Activated T-helper 1 cell treated with anti-CD3 and anti-CD28 coated beads, Interleukin-12 subunit alpha, Interleukin-12 subunit beta, Interleukin-2, Interleukin-4 antibody, amounts not matched to agents 30 ng/mL and 10 ng/mL and 1 ng/mL, durations not matched to agents 14 hours and 24 hours and 36 hours (primary cell): ENCODE data around the gene ROR1. TPM values are rescaled to one million over a fixed set of nuclear protein-coding genes. Genes with fewer than 3 reads are reported as not detected.

Experiments used
- DNase-seq: peaks from one replicate; pipeline ENCODE4 v3.0.0; 2021; ENCODE audit warnings: low spot score
- H3K27ac Mint-ChIP-seq: one replicate; pipeline ENCODE4 v1.8.0; 2021; ENCODE audit warnings: mild to moderate bottlenecking, mixed read lengths
- H3K27me3 Mint-ChIP-seq: one replicate; pipeline ENCODE4 v1.8.0; 2022; ENCODE audit warnings: mild to moderate bottlenecking, moderate library complexity, mixed read lengths; ENCODE audit not compliant: insufficient read depth
- H3K36me3 Mint-ChIP-seq: one replicate; pipeline ENCODE4 v1.8.0; 2021; ENCODE audit warnings: low read depth, mixed read lengths
- H3K4me1 Mint-ChIP-seq: one replicate; pipeline ENCODE4 v1.8.0; 2021; ENCODE audit warnings: low read depth, mixed read lengths
- H3K4me3 Mint-ChIP-seq: one replicate; pipeline ENCODE4 v1.8.0; 2021; ENCODE audit warnings: mild to moderate bottlenecking, moderate library complexity, mixed read lengths
- H3K9me3 Mint-ChIP-seq: one replicate; pipeline ENCODE4 v1.8.0; 2021; ENCODE audit warnings: mixed read lengths
- intact Hi-C: fragments of 100-400 bp; cut with micrococcal nuclease; formaldehyde crosslinking; loops from one replicate; pipeline ENCODE4 v1.15.1; 2024
- total RNA-seq: library from RNA; stranded (reverse); gene quantifications from 2 replicates; pipeline ENCODE4 v1.2.3, GENCODE V29; 2022

Gene ROR1
- total RNA-seq, 1 donor from 2014 or later: not detected

GRCh38 chr1:64062529-64062928 lies 288.7 kb downstream of the ROR1 start:
- no peak overlapping the region for H3K4me3 Mint-ChIP-seq
- DNase-seq: no peak
- H3K4me1 Mint-ChIP-seq: peaks cover 15% of the 10 kb centered on the region
- no peak overlapping the region for H3K27ac Mint-ChIP-seq
- no peaks in the 10 kb centered on the region for H3K27me3 Mint-ChIP-seq
- H3K36me3 Mint-ChIP-seq: no peaks in the 10 kb centered on the region
- H3K9me3 Mint-ChIP-seq: no peaks in the 10 kb centered on the region
- intact Hi-C loops: no loop called here

- peaks cover 15% of the 10 kb centered on the region for H3K4me1 Mint-ChIP-seq
- no peaks in the 10 kb centered on the region for H3K36me3 Mint-ChIP-seq
- intact Hi-C loops: no loop called here
- no peak for DNase-seq
- no peak overlapping the region for H3K27ac Mint-ChIP-seq
- no peak overlapping the region for H3K4me3 Mint-ChIP-seq
- H3K9me3 Mint-ChIP-seq: no peaks in the 10 kb centered on the region
- no peaks in the 10 kb centered on the region for H3K27me3 Mint-ChIP-seq
These were observed 289.2 kb downstream of the ROR1 start for GRCh38 chr1:64062941-64063581.

GRCh38 chr1:64065571-64065970 lies 291.8 kb downstream of the ROR1 start:
- no peaks in the 10 kb centered on the region for H3K9me3 Mint-ChIP-seq
- H3K27me3 Mint-ChIP-seq: no peaks in the 10 kb centered on the region
- H3K27ac Mint-ChIP-seq: no peak overlapping the region
- intact Hi-C loops: no loop called here
- no peak overlapping the region for H3K4me3 Mint-ChIP-seq
- H3K4me1 Mint-ChIP-seq: peaks cover 15% of the 10 kb centered on the region
- DNase-seq: no peak
- H3K36me3 Mint-ChIP-seq: no peaks in the 10 kb centered on the region

- H3K36me3 Mint-ChIP-seq: no peaks in the 10 kb centered on the region
- no peak for DNase-seq
These were observed 298.4 kb downstream of the ROR1 start for GRCh38 chr1:64072089-64072793.

GRCh38 chr1:64073705-64074104 lies 299.9 kb downstream of the ROR1 start:
- Mint-ChIP-seq H3K9me3 (no peaks in the 10 kb centered on the region), H3K27ac (no peak overlapping the region), H3K27me3 (no peaks in the 10 kb centered on the region), H3K36me3 (no peaks in the 10 kb centered on the region), H3K4me3 (no peak overlapping the region), H3K4me1 (no peaks in the 10 kb centered on the region)
- no peak for DNase-seq
- intact Hi-C loops: no loop called here

More at GRCh38 chr1:64072089-64072793, 298.4 kb downstream of the ROR1 start:
- intact Hi-C loops: no loop called here
- Mint-ChIP-seq H3K4me3 (no peak overlapping the region), H3K27me3 (no peaks in the 10 kb centered on the region), H3K27ac (no peak overlapping the region), H3K9me3 (no peaks in the 10 kb centered on the region), H3K4me1 (no peaks in the 10 kb centered on the region)

GRCh38 chr1:64074767-64075166 lies 300.9 kb downstream of the ROR1 start:
- no peaks in the 10 kb centered on the region for H3K27me3 Mint-ChIP-seq
- DNase-seq: no peak
- H3K4me1 Mint-ChIP-seq: no peaks in the 10 kb centered on the region
- H3K36me3 Mint-ChIP-seq: no peaks in the 10 kb centered on the region
- intact Hi-C loops: no loop called here
- no peaks in the 10 kb centered on the region for H3K9me3 Mint-ChIP-seq
- H3K27ac Mint-ChIP-seq: no peak overlapping the region
- H3K4me3 Mint-ChIP-seq: no peak overlapping the region

- H3K9me3 Mint-ChIP-seq: no peaks in the 10 kb centered on the region
- DNase-seq: no peak
- no peaks in the 10 kb centered on the region for H3K27me3 Mint-ChIP-seq
- no peak overlapping the region for H3K27ac Mint-ChIP-seq
- H3K4me3 Mint-ChIP-seq: no peak overlapping the region
- H3K4me1 Mint-ChIP-seq: no peaks in the 10 kb centered on the region
- intact Hi-C loops: no loop called here
- no peaks in the 10 kb centered on the region for H3K36me3 Mint-ChIP-seq
These were observed 303.6 kb downstream of the ROR1 start for GRCh38 chr1:64077281-64077940.

GRCh38 chr1:64080941-64081562 lies 307.2 kb downstream of the ROR1 start:
- Mint-ChIP-seq H3K36me3 (no peaks in the 10 kb centered on the region), H3K4me3 (no peak overlapping the region), H3K9me3 (no peaks in the 10 kb centered on the region)

GRCh38 chr1:64082459-64082858 lies 308.6 kb downstream of the ROR1 start:
- intact Hi-C loops: no loop called here
- Mint-ChIP-seq H3K36me3 (no peaks in the 10 kb centered on the region), H3K27ac (no peak overlapping the region), H3K27me3 (no peaks in the 10 kb centered on the region), H3K4me3 (no peak overlapping the region), H3K4me1 (no peaks in the 10 kb centered on the region), H3K9me3 (no peaks in the 10 kb centered on the region)
- no peak for DNase-seq

More at GRCh38 chr1:64080941-64081562, 307.2 kb downstream of the ROR1 start:
- DNase-seq: no peak
- Mint-ChIP-seq H3K4me1 (no peaks in the 10 kb centered on the region), H3K27ac (no peak overlapping the region), H3K27me3 (no peaks in the 10 kb centered on the region)
- intact Hi-C loops: no loop called here

GRCh38 chr1:64084451-64084850 lies 310.6 kb downstream of the ROR1 start:
- intact Hi-C loops: no loop called here
- no peak overlapping the region for H3K27ac Mint-ChIP-seq
- no peaks in the 10 kb centered on the region for H3K4me1 Mint-ChIP-seq
- no peak for DNase-seq
- no peak overlapping the region for H3K4me3 Mint-ChIP-seq
- no peaks in the 10 kb centered on the region for H3K27me3 Mint-ChIP-seq
- no peaks in the 10 kb centered on the region for H3K36me3 Mint-ChIP-seq
- no peaks in the 10 kb centered on the region for H3K9me3 Mint-ChIP-seq

GRCh38 chr1:64087768-64088167 lies 314.0 kb downstream of the ROR1 start:
- intact Hi-C loops: no loop called here

GRCh38 chr1:64090436-64090835 lies 316.6 kb downstream of the ROR1 start:
- H3K9me3 Mint-ChIP-seq: no peaks in the 10 kb centered on the region
- no peak overlapping the region for H3K4me3 Mint-ChIP-seq
- intact Hi-C loops: no loop called here
- H3K4me1 Mint-ChIP-seq: no peaks in the 10 kb centered on the region
- DNase-seq: no peak
- peaks cover 7% of the 10 kb centered on the region for H3K27me3 Mint-ChIP-seq
- H3K27ac Mint-ChIP-seq: no peak overlapping the region
- H3K36me3 Mint-ChIP-seq: no peaks in the 10 kb centered on the region

More at GRCh38 chr1:64087768-64088167, 314.0 kb downstream of the ROR1 start:
- no peak overlapping the region for H3K27ac Mint-ChIP-seq
- DNase-seq: no peak
- no peaks in the 10 kb centered on the region for H3K9me3 Mint-ChIP-seq
- no peaks in the 10 kb centered on the region for H3K4me1 Mint-ChIP-seq
- H3K4me3 Mint-ChIP-seq: no peak overlapping the region
- no peaks in the 10 kb centered on the region for H3K36me3 Mint-ChIP-seq
- H3K27me3 Mint-ChIP-seq: no peaks in the 10 kb centered on the region

- Mint-ChIP-seq H3K9me3 (no peaks in the 10 kb centered on the region), H3K4me1 (no peaks in the 10 kb centered on the region), H3K27ac (no peak overlapping the region), H3K27me3 (peaks cover 12% of the 10 kb centered on the region), H3K36me3 (no peaks in the 10 kb centered on the region), H3K4me3 (no peak overlapping the region)
- intact Hi-C loops: no loop called here
- DNase-seq: no peak
These were observed 319.1 kb downstream of the ROR1 start for GRCh38 chr1:64092851-64093371.
